HepG2 (cell line): Measurements from ENCODE around the gene BCAS3. TPM values are rescaled to one million over a fixed set of nuclear protein-coding genes. Genes with fewer than 3 reads are reported as not detected.

ENCODE experiments used
- HCFC1 ChIP-seq: fragments of 150-350 bp; IDR thresholded peaks from 2 replicates; pipeline ENCODE4 v1.6.1; 2014; ENCODE audit warnings: low read depth, low read length
- KIAA2018 ChIP-seq: sonication (generic); formaldehyde crosslinking; IDR thresholded peaks from 2 replicates; pipeline ENCODE4 v1.5.0; 2020; ENCODE audit warnings: mild to moderate bottlenecking, missing genetic modification reagents, borderline replicate concordance
- TEF ChIP-seq: sonication (generic); formaldehyde crosslinking; IDR thresholded peaks from 2 replicates; pipeline ENCODE4 v1.5.0; 2020; ENCODE audit warnings: missing genetic modification reagents
- ZNF605 ChIP-seq: sonication (generic); formaldehyde crosslinking; IDR thresholded peaks from 2 replicates; pipeline ENCODE4 v1.8.0; 2022; ENCODE audit warnings: mild to moderate bottlenecking, missing genetic modification reagents
- ZSCAN21 ChIP-seq: sonication (generic); formaldehyde crosslinking; IDR thresholded peaks from 2 replicates; pipeline ENCODE4 v1.8.0; 2022; ENCODE audit warnings: mild to moderate bottlenecking, missing genetic modification reagents, moderate library complexity, borderline replicate concordance
- polyA plus RNA-seq, 8 experiments: library from polyadenylated mRNA; depleted of rRNA in 3 of 8; stranded (reverse) in 7 of 8; unstranded in 1 of 8; fragments of >200 nt; fragmentation: Illumina TruSeq in 4 of 8; extraction: Trizol in 4 of 8; gene quantifications; 2 replicates each; pipeline versions ENCODE4 v1.2.1 to v1.2.3, GENCODE V29; 2011 to 2016; ENCODE audit warnings: low read depth in 4 of 8, missing spikeins in 1 of 8, mixed read lengths in 1 of 8; ENCODE audit not compliant: insufficient read depth in 1 of 8
- total RNA-seq, 5 experiments: library from RNA; depleted of rRNA; stranded (reverse); fragments of >200 nt; fragmentation: Illumina TruSeq; extraction: Trizol; gene quantifications; 2 replicates each; pipeline ENCODE4 v1.2.3, GENCODE V29; 2016; ENCODE audit warnings: low read depth in 1 of 5

Gene BCAS3
- total and polyA plus RNA-seq, 2 of the 13 experiments (the other 11 are each of a cell fraction or from before 2014, with no cell fraction given) = 10.7 to 11.2 TPM

DNA sequence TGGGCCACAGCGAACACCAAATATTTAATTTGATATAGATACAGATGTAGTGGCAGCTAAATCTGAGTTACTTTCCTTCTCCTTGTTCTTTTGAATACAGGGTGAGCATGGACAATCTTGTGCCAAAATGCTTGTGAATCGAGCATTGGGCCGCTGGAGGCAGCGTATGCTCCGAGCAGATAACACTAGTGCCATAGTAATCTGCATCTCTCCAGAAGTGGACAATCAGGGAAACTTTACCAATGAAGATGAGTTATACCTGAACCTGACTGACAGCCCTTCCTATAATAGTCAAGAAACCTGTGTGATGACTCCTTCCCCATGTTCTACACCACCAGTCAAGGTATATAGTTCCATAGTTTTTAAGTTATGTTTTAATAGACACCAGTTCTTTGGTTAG, 21.2 kb upstream of the BCAS3 start (continued):
- no peak for TF ChIP-seq KIAA2018 (CRISPR knock-in tag)
- no peak for TF ChIP-seq ZSCAN21 (CRISPR knock-in tag)
- no peak for TF ChIP-seq TEF (CRISPR knock-in tag)
- no peak for TF ChIP-seq HCFC1
- TF ChIP-seq ZNF605 (CRISPR knock-in tag) = no peak
